ENCODE data around the gene SERPINE2.

DNA sequence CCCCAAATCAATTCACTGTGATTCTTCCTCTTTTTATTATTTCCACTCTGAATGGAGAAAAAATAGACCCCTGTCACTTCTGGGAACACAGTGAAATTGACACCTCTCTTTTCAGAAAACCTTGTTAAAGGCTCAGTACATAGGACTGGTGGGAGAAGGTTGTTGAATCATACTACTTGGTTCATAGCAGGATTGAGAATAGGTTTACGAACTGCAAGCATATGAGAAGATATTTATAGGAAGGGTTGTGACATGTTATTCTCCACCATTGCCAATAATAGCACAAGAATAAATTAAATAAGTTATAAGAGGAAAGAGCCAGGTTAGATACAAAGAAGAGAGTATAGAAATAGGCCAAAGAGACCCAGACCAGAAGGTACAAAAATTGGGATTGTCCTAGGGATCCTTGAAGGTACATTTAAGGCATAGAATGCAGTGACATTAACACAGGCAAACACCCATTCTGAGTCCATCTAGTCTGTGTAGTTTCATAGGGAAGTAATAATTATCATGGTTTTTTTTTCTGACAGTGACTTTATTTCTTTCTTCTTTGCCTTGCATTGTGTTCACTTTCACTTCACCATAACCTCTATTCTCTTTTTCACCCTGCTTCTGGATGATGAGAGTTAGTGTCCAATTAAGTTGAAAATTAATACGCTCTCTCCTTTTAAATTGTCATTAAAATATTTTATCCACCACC lies 21.8 kb upstream of the SERPINE2 start:
- TF ChIP-seq, protein P1, sequence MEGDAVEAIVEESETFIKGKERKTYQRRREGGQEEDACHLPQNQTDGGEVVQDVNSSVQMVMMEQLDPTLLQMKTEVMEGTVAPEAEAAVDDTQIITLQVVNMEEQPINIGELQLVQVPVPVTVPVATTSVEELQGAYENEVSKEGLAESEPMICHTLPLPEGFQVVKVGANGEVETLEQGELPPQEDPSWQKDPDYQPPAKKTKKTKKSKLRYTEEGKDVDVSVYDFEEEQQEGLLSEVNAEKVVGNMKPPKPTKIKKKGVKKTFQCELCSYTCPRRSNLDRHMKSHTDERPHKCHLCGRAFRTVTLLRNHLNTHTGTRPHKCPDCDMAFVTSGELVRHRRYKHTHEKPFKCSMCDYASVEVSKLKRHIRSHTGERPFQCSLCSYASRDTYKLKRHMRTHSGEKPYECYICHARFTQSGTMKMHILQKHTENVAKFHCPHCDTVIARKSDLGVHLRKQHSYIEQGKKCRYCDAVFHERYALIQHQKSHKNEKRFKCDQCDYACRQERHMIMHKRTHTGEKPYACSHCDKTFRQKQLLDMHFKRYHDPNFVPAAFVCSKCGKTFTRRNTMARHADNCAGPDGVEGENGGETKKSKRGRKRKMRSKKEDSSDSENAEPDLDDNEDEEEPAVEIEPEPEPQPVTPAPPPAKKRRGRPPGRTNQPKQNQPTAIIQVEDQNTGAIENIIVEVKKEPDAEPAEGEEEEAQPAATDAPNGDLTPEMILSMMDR (IDR thresholded peaks at IDR 0.05): no peak
- TF ChIP-seq POLR2A (IDR thresholded peaks at IDR 0.05): no peak

Data from breast epithelium (tissue), 3 donors.